ENCODE data around the gene JOSD2.

Gene JOSD2

DNA sequence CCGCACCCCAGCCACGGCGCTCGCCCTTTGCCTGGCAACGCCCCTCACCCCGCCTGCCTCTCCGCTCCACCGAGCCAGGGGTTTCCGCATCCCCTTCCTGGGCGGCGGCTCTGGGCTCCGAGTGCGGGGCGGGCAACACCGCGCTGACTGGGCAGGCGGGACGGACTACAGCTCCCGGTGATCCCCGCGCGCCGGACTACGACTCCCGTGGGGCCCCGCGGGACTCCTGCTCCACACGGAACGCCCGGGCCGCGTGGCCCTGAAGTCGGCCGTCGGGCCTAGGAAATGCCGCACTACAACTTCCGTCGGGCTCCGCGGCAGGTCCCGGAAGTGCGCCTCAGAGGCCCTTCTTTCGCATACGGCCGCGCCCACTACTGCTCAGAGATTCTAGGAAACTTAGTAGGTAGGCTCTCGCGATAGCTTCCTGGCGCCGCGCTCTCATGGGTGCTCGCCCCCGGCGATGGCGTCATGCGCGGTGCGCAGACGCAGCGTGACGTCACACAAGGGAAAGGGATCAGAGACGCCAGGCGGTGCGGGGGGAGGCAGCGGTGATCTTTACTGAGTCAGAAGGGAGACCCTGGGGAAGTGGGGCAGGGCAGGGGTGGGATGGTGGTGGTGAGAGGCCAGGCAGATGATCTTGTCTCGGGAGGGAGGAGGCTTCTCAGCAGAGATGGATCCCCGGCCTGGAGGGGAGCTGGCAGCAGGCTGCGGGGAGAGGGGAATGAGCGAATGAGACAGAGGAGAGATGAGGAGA is at the start of gene JOSD2:
JOSD2 (minus strand) TSS at position 123 of the 754 bp plus-strand sequence. CDS start 760 bp downstream, outside the sequence.
- DNase-seq (ENCODE audit: low read depth in 3 of 3, low spot score in 1 of 3): peak; percentile 89 to 94 (median 93)

GRCh38 chr19:50559636-50560035 is 48.6 kb upstream of the JOSD2 start:
- DNase-seq (ENCODE audit: low read depth in 3 of 3, low spot score in 1 of 3): no peak

GRCh38 chr19:50558449-50558848 is 47.5 kb upstream of the JOSD2 start:
- DNase-seq (ENCODE audit: low read depth in 3 of 3, low spot score in 1 of 3): no peak

DNA sequence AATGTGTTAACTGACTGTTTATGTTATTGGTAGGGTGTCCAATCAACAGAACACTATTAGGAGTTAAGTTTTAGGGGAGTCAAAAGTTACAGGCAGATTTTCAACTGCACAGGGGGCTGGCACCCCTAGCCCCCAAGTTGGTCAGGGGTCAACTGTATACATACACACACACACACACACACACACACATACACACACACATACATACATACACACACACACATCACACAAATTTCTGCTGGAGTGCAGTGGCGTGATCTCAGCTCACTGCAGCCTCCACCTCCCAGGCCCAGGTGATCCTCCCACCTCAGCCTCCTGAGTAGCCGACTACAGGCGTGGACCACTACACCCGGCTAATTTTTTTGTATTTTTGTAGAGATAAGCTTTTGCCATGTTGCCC is 47.0 kb upstream of the JOSD2 start:
- no peak for DNase-seq (ENCODE audit: low read depth in 3 of 3, low spot score in 1 of 3)

DNA sequence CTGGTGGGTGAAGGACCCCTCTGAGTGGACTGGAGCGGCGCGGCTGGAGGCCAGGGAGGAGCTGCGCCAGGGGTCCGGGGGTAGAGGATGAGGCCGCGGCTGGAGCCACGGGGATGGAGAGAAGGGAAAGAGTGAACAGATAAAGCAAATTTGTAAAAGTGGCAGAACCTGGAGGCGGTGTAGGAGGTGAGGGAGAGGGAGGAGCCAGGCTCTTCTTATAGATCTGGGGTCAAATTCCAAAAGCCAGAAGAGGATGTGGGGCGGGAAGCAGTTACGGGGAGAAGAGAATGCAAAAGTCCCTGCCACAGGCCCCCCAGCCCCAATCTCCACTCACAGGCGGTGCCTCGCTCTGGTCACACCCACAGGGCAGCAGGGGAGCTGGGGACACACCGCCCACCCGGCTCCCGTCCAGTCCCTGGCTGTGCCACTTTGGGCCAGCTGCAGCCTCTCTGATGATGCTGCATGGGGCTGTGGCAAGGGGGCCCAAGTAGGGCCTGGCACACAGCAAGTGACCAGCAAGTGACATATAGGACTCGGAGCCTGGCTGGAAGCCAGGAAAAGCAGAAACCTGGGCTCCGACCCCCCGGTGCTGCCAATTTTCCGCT is 46.1 kb upstream of the JOSD2 start:
- DNase-seq (ENCODE audit: low read depth in 3 of 3, low spot score in 1 of 3): no peak

GRCh38 chr19:50556282-50557008 is 45.5 kb upstream of the JOSD2 start:
- DNase-seq (ENCODE audit: low read depth in 3 of 3, low spot score in 1 of 3): peak; percentile 22 to 70 (median 23)

DNA sequence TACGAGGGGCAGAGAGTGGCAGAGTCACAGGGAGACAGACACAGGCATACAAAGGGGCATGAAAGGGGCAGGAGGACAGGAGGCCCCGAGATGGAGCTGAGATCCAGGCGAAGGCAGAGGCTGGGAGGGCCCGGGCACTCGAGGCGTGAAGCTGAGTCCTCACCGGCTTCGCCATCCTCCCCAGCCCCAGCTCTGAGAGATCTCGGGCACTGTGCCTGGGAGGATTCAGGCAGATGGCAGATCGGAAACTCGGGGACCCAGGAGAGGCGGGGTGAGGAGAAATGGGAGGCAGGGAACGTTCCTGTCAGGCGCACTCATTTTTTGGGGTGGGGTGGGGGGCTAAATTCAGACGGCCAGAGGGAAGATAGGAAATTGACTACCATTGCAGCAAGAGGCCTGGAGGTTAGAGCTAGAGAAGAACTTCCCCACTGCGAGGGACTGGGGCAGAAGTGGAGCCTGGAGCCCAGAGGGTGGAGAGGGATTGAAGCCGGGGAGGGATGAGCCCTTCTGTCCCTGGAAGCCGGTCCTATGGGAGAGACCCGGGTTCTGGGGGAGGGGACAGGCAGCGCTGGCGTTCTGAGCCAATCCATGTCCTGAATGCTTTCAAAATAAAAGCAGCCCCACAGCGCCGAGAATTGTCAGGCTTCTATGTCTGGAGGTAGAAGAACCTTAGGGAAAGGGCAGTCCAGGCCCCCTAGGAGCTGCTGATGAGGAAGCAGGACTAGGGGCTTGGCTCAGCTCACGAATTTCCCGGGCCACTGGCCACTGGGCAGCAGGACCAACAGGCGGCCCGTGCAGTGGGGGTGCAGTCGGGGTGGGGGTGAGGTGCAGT is 44.7 kb upstream of the JOSD2 start:
- no peak for DNase-seq (ENCODE audit: low read depth in 3 of 3, low spot score in 1 of 3)

GRCh38 chr19:50555033-50555432 is 44.0 kb upstream of the JOSD2 start:
- DNase-seq (ENCODE audit: low read depth in 3 of 3, low spot score in 1 of 3): no peak

DNA sequence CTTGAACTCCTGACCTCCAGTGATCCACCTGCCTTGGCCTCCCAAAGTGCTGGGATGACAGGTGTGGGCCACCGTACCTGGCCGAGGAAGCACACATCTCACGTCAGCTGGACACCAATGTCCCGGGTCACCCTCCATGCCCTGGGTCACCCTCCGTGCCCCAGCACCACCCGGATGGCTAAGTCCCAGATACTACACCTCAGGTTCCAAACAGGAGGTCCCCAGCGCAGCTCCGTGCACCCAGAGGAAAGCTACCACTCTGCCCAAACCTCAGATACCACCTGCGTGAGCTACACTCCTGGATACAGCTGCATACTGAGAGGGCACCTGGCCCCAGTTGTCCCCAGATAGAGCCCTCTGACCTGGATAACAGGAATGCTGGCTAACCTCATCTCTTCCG is 43.2 kb upstream of the JOSD2 start:
- no peak for DNase-seq (ENCODE audit: low read depth in 3 of 3, low spot score in 1 of 3)

GRCh38 chr19:50553134-50553703 is 42.2 kb upstream of the JOSD2 start:
- no peak for DNase-seq (ENCODE audit: low read depth in 3 of 3, low spot score in 1 of 3)

DNA sequence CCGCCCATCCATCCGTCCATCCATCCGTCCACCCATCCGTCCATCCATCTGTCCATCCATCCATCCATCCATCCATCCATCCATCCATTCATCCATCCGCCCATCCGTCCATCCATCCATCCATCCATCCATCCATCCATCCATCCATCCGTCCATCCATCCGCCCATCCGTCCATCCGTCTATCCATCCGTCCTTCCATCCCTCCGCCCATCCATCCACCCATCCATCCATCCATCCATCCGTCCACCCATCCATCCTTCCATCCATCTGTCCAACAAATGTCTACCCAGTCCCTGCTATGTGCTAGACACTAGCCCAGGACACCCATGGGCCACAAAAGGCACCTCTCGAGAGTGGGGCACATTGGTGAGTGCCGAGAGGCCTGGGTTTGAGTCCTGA is 41.5 kb upstream of the JOSD2 start:
- DNase-seq (ENCODE audit: low read depth in 3 of 3, low spot score in 1 of 3): no peak

GRCh38 chr19:50551715-50552187 is 40.8 kb upstream of the JOSD2 start:
- no peak for DNase-seq (ENCODE audit: low read depth in 3 of 3, low spot score in 1 of 3)

- DNase-seq (ENCODE audit: low read depth in 3 of 3, low spot score in 1 of 3): no peak
Measured at GRCh38 chr19:50551034-50551714, 40.2 kb upstream of the JOSD2 start.

DNA sequence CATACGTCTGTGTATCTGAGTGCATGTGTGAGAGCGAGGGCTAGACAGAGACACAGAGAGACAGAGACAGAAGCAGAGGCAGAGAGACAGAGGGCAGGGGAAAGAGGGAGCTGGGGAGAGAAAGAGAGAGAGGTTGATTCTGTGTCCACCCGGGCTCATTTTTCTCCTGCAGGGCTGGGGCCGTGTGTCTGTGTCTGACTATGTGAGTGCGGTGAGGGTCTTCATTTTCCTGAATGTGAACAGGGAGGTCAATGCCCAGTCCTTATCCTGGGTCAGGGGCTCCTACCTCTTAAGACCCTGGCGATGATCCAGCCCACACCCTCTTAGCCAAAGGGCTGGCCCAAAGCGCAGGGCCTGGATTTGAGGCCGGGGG is 39.6 kb upstream of the JOSD2 start:
- DNase-seq (ENCODE audit: low read depth in 3 of 3, low spot score in 1 of 3): no peak

GRCh38 chr19:50549927-50550593 is 39.1 kb upstream of the JOSD2 start:
- no peak for DNase-seq (ENCODE audit: low read depth in 3 of 3, low spot score in 1 of 3)

DNA sequence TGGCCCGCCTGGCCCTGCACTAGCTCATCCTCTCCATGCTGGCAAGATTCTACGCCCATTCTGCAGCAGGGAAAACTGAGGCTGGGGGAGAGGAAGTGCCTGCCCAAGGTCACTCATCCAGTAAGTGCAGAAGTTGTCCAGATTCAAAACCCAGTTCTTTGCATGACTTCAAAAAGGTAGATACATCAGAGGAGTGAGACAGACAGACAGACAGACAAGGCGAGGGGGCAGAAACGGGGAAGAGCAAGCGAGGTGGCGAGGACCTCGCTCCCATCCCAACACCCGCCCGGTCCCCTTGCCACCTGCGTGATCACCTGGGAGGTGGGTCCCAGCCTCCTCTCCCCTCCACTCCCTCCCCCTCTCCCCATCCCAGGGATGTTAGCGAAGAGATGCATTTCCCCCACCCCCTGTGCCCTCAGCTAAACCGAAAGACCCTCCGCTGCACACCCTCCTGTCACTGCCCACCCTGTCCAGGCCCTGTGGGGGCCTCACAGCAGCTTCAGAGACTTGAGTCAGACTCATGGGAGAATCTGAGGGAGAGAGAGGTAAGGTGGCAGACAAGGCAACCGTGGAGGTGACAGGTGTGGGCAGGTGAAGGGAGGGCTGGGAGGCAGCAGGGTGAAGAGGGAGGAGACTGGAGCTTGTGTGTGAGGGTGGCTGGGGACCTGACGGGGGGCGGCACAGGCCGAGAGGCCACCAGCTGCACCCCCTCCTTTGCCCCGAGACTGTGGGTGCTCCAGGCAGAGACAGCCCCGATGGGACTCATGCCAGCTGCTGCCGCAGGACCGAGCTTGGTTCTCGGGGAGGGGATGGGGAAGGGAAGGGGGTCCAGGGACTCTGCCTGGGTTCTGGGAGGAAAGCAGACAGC is 38.3 kb upstream of the JOSD2 start:
- no peak for DNase-seq (ENCODE audit: low read depth in 3 of 3, low spot score in 1 of 3)

GRCh38 chr19:50548191-50549058 is 37.4 kb upstream of the JOSD2 start:
- DNase-seq (ENCODE audit: low read depth in 3 of 3, low spot score in 1 of 3): no peak
